Retinal pigment epithelial cell (primary cell): ENCODE data around the gene FYN.
"Not testable (repeated sequence)": the region's sequence is repeated elsewhere in the genome, so short reads cannot be mapped to it uniquely, and the experiment has no call there.

Experiments used
- DNase-seq: peaks from one replicate; pipeline ENCODE4 v3.0.0-alpha.2; 2010; ENCODE audit warnings: low read depth
- H3K4me3 ChIP-seq: 2 replicates; pipeline ENCODE4 v1.5.1; 2011; ENCODE audit warnings: mild to moderate bottlenecking, low read length, control low read depth, moderate library complexity
- TF ChIP-seq, protein P1 (sequence below): conservative IDR thresholded peaks from 2 replicates; pipeline ENCODE4 v1.5.1; 2011; ENCODE audit warnings: low read depth, low read length, control low read depth, inconsistent platforms

FYN gene

DNA sequence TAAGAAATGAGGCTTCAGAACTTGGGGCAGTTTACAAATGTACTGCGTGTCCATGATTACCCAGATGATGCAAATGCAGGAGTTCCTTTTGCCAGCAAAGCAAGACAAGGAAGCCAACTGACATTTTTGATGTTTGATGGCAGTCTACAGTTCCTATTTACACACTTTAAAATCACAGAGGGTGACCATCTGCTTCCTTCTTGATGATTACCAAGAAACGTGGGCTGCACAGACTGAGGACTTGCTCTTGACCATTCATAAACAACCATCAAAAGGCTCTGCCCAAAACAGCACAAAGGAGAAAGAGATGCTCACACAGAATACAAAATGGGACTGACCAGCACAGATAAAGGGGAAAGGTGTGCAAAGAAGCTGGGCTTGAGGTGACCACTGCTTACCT, 187.7 kb downstream of the FYN start:
- no peak for DNase-seq
- H3K4me3 ChIP-seq = no peak overlapping the region
- TF ChIP-seq, protein P1, sequence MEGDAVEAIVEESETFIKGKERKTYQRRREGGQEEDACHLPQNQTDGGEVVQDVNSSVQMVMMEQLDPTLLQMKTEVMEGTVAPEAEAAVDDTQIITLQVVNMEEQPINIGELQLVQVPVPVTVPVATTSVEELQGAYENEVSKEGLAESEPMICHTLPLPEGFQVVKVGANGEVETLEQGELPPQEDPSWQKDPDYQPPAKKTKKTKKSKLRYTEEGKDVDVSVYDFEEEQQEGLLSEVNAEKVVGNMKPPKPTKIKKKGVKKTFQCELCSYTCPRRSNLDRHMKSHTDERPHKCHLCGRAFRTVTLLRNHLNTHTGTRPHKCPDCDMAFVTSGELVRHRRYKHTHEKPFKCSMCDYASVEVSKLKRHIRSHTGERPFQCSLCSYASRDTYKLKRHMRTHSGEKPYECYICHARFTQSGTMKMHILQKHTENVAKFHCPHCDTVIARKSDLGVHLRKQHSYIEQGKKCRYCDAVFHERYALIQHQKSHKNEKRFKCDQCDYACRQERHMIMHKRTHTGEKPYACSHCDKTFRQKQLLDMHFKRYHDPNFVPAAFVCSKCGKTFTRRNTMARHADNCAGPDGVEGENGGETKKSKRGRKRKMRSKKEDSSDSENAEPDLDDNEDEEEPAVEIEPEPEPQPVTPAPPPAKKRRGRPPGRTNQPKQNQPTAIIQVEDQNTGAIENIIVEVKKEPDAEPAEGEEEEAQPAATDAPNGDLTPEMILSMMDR = no peak

DNA sequence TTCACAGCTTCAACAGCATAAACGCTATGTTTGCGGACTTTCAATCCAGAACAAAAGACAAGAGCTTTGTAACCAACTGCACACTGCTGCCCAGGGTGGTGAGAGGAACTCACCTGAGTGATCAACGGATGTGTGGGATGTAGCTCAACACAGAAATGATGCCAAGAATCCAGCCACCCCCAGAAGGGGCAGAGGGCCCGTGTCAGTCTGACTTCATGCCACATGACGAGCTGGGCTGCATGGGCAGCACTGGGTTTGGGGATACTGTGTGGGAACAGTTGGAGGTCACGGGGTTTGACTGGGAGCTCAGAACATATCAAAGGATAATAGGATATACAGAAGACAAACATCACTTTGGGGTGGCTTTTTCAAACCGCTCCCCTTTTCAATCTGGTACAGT, 188.2 kb downstream of the FYN start:
- no peak for DNase-seq
- TF ChIP-seq, protein P1 = no peak
- H3K4me3 ChIP-seq = no peak overlapping the region

DNA sequence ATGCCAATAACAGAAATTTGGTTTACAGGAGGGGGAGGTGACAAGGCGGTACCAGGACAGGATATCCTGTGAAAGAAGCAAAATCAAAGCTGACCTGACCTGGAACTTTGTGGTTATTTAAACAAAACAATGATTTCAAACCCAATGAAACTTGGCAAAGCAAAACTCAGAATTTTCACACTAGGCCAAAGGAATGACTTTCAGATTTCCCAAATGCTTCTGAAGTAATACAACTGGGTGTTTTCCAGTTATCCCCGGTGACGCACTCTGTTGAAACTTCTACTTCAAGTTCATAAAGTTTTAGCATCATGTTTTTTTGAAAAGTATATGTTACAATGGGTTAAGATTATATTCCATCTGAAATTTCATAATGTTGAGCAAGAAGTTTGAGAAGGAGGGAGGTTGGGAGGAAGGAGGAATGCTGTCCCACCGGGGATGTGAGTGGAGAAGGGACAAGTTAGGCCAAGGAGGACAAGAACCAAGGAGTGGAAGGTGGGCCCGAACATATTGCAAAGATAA, 189.4 kb downstream of the FYN start:
- no peak overlapping the region for H3K4me3 ChIP-seq
- no peak for DNase-seq
- TF ChIP-seq, protein P1 = no peak

DNA sequence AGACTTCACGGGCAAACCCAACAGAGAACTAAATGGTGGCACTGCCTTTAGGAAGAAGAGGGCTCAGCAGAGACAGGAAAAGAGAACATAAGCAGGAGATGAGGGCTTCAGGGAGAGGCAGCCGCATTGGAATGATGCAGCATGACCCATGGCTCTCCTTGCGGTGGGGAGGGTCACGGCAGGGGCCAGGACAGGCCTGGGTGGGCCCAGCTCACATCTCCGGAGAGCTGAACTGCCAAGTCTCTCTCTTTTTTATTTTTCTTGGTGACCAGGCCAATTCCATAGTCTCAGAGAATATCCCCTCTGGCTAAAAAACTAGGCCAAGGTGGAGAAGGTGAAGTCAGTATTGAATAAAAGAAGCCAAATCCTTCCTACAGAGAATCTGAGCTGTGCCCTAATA, 190.1 kb downstream of the FYN start:
- TF ChIP-seq, protein P1 = no peak
- no peak overlapping the region for H3K4me3 ChIP-seq
- no peak for DNase-seq

DNA sequence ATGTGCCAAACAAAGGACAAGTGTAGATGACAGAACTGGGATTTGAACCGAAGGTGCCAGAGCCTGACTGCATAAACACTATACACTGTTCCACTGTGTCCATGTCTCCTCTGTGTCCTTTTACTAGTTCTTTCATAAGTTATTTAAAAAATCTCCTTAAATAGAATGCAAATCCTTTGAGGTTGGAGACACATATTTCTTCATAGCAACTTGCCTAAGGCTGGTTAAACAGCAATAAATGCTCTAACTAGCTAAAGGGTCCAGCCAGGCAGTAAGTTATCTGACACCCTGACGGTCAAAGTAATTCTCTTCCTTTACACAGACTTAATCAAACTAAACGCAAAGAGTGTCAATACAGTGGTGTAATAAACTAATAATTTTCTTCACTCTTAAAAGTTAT, 191.4 kb downstream of the FYN start:
- TF ChIP-seq, protein P1 = no peak
- no peak for DNase-seq
- H3K4me3 ChIP-seq = no peak overlapping the region

DNA sequence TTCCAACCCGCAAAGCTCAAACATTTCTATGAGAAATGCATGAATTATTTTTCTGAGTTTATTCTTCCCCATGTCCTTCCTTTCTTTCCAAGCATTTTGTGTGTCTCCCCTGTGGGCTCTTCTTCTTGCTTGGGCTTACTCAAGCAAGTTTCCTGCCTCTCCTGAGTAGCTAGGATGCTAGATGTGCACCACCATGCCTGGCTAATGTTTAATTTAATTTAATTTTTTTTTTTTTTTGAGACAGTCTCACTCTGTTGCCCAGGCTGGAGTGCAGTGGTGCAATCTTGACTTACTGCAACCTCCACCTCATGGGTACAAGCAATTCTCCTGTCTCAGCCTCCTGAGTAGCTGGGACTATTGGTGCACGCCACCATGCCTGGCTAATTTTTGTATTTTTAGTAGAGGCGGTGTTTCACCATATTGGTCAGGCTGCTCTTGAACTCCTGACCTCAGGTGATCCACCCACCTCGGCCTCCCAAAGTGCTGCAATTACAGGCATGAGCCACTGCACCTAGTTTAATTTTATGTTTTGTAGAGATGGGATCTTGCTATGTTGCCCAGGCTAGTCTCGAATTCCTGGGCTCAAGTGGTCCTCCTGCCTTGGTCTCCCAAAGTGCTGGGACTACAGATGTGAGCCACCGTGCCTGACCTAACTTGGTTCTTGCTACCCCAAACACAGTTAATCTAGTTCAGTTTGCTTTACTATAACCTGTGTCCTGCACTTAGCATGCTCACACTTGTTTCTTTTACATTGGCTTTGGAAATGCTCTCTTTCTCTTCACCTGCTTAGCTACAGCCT, 192.2 kb downstream of the FYN start:
- not testable (repeated sequence) for H3K4me3 ChIP-seq, DNase-seq

DNA sequence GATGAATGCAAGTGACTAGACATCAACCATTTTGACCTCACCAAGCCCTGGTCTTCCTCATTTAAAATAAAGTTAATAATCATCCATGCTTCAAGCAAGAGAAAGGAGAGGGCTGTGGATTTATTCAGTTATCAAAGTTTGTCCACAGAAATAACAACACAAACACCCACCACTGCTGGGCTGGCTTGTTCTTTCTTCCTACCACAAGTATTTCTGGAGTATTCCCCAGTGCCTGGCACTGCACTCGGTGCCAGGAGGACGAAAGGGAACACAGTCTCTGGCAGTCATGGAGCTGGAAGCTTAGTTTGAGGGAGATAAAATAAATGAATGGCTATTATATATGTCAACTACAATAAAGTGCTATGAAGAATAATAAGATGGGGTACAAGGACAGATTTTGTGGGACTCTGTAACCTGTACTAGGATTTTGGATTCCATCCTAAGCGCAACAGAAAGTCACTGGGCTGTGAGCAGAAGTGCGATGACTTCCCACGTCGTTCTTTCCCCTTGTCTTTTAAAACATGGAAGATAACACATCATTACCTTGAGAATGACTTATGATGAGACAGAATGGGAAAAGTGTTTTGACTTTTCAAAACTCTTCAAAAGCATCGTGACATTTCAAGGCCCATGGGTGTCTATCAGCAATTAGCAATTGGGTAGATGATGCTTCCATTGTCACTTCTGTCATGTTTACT, 193.1 kb downstream of the FYN start:
- TF ChIP-seq, protein P1 = no peak
- DNase-seq = peak; percentile 49
- H3K4me3 ChIP-seq = no peak overlapping the region
